22Rv1 (cell line): ENCODE measurements around the gene GABRR1.

ENCODE experiments used
- ZFX ChIP-seq: fragments of 450-650 bp; IDR thresholded peaks from 2 replicates; pipeline ENCODE4 v1.6.1; 2017; ENCODE audit warnings: antibody characterized with exemption, borderline replicate concordance
- TF ChIP-seq, protein P1 (sequence below): fragments of 450-650 bp; IDR thresholded peaks from 2 replicates; pipeline ENCODE4 v1.5.1; 2017; ENCODE audit warnings: mild to moderate bottlenecking

DNA sequence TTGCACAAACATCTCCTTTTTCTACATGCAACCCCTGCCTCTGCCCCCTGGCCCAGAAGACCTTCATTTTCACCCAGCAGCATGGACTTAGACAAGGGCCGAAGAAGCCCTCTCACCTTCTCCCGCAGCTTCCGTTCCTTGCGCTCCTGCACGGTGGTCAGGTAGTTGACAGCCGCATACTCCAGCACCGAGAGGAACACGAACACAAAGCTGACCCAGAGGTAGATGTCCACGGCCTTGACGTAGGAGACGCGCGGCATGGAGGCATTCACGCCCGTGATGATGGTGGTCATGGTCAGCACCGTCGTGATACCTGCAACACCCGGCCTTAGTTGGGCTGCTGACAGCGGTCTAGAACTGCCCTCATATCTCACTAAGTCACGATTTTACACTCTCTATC lies 47.1 kb upstream of the GABRR1 start:
- TF ChIP-seq, protein P1, sequence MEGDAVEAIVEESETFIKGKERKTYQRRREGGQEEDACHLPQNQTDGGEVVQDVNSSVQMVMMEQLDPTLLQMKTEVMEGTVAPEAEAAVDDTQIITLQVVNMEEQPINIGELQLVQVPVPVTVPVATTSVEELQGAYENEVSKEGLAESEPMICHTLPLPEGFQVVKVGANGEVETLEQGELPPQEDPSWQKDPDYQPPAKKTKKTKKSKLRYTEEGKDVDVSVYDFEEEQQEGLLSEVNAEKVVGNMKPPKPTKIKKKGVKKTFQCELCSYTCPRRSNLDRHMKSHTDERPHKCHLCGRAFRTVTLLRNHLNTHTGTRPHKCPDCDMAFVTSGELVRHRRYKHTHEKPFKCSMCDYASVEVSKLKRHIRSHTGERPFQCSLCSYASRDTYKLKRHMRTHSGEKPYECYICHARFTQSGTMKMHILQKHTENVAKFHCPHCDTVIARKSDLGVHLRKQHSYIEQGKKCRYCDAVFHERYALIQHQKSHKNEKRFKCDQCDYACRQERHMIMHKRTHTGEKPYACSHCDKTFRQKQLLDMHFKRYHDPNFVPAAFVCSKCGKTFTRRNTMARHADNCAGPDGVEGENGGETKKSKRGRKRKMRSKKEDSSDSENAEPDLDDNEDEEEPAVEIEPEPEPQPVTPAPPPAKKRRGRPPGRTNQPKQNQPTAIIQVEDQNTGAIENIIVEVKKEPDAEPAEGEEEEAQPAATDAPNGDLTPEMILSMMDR = no peak
- TF ChIP-seq ZFX = no peak
